ENCODE data around the gene CAMTA2. TPM values are rescaled to one million over a fixed set of nuclear protein-coding genes. Genes with fewer than 3 reads are reported as not detected.
A peak's percentile ranks its signal among the peaks of the same experiment; 100 is the strongest.

CAMTA2 gene
- polyA plus RNA-seq, 3 donors from 2014 or later: 2.5 to 22.9 (median 12.0) TPM

DNA sequence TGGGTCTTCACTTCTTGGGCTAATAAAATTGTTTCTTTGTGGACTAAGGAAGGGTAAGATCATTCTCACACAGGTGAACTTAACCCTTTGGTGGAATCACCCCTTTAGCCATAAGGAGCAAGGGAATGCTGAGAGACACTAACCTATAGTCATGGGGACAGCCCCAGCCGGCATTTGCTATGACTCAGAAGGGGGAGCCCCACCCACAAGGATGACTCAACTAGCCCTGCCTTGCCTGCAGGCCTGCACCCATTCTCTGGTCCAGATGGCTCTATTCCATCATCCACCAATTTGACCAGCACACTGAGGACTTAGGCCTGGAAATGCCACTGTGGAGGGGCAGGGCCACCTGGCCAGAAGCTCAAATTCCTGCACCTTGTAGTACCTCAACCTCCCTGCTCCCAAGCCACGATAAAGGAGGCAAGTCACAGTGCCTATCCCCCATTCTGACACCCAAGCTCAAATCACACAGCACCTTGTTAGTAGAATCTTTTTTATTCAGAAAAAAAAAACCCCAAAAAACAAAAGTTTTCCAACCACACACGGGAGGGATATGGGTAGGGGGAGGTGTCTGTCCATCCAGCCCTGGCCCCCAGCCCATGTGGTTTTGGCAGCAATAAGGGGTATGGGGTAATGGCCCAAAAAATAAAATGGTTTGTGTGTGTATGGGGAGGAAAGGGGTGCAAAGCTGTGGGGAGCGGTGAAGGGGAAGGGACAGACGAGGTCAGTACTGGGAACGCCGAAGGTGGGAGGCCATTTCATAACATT is 42.1 kb downstream of the CAMTA2 start:
- Mint-ChIP-seq H3K9me3 (peaks cover 0 to 2% (median 0%) of the 10 kb centered on the region in 6 donors), H3K36me3 (peaks cover 32 to 51% (median 39%) of the 10 kb centered on the region in 3 donors), H3K4me1 (peaks cover 65 to 73% of the 10 kb centered on the region in 2 donors), H3K27me3 (ENCODE audit: low read depth in 3 of 3) (peaks cover 20 to 59% (median 34%) of the 10 kb centered on the region in 3 donors), H3K4me3 (peak overlapping the region; percentile 96 to 100 (median 99)), H3K27ac (peak overlapping the region; percentile 95 to 97 (median 95))
- DNase-seq: peak; percentile 62 to 66 (median 64)

DNA sequence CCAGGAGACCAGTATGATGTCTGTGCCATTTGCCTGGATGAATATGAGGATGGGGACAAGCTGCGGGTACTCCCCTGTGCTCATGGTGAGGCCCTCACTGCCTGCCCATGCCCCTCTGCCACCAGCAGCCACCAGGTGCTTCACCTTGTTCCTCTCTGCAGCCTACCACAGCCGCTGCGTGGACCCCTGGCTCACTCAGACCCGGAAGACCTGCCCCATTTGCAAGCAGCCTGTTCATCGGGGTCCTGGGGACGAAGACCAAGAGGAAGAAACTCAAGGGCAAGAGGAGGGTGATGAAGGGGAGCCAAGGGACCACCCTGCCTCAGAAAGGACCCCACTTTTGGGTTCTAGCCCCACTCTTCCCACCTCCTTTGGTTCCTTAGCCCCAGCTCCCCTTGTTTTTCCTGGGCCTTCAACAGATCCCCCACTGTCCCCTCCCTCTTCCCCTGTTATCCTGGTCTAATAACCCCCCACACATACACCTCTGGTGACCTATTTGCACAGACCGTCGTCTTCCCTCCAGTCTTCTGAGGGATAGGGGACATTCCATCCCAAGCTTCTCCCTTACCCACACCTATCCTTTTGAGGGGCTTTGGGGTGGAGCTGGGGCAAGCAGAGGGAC is 42.8 kb downstream of the CAMTA2 start:
- peak overlapping the region; percentile 96 to 100 (median 99) for H3K4me3 Mint-ChIP-seq
- H3K27ac Mint-ChIP-seq: peak overlapping the region; percentile 95 to 97 (median 95)
- H3K36me3 Mint-ChIP-seq: peaks cover 32 to 55% (median 43%) of the 10 kb centered on the region in 3 donors
- no peak for DNase-seq
- H3K27me3 Mint-ChIP-seq (ENCODE audit: low read depth in 3 of 3): peaks cover 20 to 61% (median 36%) of the 10 kb centered on the region in 3 donors
- peaks cover 0 to 2% (median 0%) of the 10 kb centered on the region in 6 donors for H3K9me3 Mint-ChIP-seq
- H3K4me1 Mint-ChIP-seq: peaks cover 62 to 74% of the 10 kb centered on the region in 2 donors

DNA sequence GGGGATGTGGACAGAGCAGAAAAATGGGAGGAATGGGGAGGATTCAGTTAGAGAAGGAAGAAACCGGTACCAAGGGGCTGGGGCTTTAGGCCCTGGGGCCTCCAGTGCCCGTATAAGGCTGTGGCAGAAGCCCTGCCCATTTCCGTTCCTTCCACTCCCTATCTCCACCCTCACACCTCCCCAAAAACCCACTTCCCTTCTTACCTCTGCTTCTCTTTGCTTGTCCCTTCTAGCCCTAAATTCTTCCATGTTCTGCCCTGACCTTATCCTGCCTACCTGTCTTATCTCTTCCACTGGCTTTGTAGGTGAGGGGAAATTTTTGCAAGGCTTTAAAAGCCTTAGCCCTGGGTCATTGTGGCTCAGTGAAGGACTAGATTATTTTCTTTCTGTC is 43.3 kb downstream of the CAMTA2 start:
- Mint-ChIP-seq H3K27me3 (ENCODE audit: low read depth in 3 of 3) (peaks cover 20 to 60% (median 36%) of the 10 kb centered on the region in 3 donors), H3K36me3 (peaks cover 32 to 55% (median 43%) of the 10 kb centered on the region in 3 donors), H3K9me3 (peaks cover 0 to 2% (median 0%) of the 10 kb centered on the region in 6 donors), H3K4me3 (peak overlapping the region; percentile 96 to 100 (median 99)), H3K27ac (peak overlapping the region; percentile 95 to 97 (median 95)), H3K4me1 (peaks cover 65 to 76% of the 10 kb centered on the region in 2 donors)
- DNase-seq: peak; percentile 52 to 59 (median 57)

DNA sequence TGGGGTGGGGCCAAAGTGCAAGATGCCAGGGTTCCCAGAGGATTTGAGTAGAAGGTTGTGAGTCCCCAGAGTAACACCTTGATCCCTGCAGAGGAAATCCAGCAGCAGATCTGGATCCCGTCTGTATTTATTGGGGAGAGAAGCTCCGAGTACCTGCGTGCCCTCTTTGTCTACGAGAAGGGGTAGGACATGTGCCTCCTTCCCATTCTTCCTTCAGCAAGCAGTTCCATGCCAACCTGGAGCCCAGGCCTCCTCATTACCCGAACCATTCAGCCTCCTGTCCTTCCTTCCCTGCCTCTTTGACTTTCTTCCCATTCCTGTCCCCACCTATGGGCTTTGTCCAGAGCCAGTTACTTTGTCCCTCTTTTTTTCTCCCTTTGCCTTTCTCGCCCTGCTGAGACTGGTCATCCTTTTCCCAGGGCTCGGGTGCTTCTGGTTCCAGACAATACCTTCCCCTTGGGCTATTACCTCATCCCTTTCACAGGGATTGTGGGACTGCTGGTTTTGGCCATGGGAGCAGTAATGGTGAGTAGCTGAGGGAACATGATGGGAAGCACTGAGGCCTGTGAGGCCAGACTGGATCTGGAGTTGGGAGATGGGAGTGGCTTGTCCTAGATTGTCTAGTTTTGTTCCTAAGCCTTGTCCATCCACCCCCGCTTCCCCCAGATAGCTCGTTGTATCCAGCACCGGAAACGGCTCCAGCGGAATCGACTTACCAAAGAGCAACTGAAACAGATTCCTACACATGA is 44.5 kb downstream of the CAMTA2 start:
- Mint-ChIP-seq H3K36me3 (peaks cover 32 to 55% (median 43%) of the 10 kb centered on the region in 3 donors), H3K27me3 (ENCODE audit: low read depth in 3 of 3) (peaks cover 17 to 51% (median 34%) of the 10 kb centered on the region in 3 donors), H3K9me3 (no peaks in the 10 kb centered on the region), H3K4me3 (peak overlapping the region; percentile 55 to 100 (median 99)), H3K4me1 (peaks cover 77 to 85% of the 10 kb centered on the region in 2 donors), H3K27ac (peak overlapping the region; percentile 93 to 98 (median 95))
- no peak for DNase-seq

DNA sequence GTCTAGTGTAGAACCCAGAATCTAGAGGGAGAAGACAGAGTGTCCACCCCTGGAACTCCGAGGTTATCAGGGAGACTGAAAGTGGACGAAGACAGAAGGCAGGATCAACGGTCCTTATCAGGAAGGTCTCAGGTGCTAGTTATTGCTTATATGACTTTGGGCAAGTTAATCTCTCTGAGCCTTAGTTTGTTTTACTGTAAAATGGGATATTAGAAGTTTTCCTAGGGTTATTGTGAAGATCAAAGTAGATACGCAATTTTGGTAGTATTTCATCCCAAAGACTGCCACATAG is 46.2 kb downstream of the CAMTA2 start:
- H3K36me3 Mint-ChIP-seq: peaks cover 24 to 59% (median 35%) of the 10 kb centered on the region in 3 donors
- H3K4me3 Mint-ChIP-seq: peak overlapping the region; percentile 96 to 100 (median 99)
- no peak for DNase-seq
- H3K27me3 Mint-ChIP-seq (ENCODE audit: low read depth in 3 of 3): peaks cover 8 to 37% (median 20%) of the 10 kb centered on the region in 3 donors
- no peaks in the 10 kb centered on the region for H3K9me3 Mint-ChIP-seq
- H3K4me1 Mint-ChIP-seq: peaks cover 70 to 77% of the 10 kb centered on the region in 2 donors
- peak overlapping the region; percentile 93 to 98 (median 95) for H3K27ac Mint-ChIP-seq

DNA sequence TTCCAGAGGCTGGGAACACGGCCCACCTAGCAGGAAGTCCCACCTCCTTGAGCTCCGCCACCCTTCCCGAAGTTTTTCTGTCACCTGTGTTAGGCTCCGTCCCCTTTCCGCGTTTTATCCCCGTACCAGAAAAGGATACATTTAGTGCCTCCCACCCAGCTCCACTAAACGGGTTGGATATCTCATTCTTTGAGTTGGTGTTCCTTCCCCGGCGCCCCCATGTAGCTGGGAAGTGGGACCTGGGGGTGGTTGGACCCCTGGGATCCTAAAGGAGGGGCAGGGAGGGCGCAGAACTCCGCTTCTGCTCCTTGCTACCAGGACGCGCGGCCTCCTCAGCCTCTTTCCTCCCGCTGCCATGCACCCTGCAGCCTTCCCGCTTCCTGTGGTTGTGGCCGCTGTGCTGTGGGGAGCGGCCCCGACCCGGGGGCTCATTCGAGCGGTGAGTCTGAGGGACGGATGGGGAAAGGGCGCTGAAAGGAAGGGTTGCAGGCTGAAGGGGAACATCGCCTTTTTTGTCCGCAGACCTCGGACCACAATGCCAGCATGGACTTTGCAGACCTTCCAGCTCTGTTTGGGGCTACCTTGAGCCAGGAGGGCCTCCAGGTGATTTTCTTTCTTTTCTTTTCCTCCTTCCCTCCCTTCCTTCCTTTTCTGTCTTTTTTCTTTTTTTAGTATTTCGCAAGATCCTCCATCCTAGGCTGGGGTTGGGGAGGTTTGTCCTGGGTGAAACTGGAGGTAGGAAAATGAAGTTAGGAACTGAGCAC is 46.7 kb downstream of the CAMTA2 start:
- peak overlapping the region; percentile 96 to 100 (median 99) for H3K4me3 Mint-ChIP-seq
- peak; percentile 25 to 39 (median 37) for DNase-seq
- peaks cover 8 to 32% (median 19%) of the 10 kb centered on the region in 3 donors for H3K27me3 Mint-ChIP-seq (ENCODE audit: low read depth in 3 of 3)
- H3K4me1 Mint-ChIP-seq: peaks cover 72 to 77% of the 10 kb centered on the region in 2 donors
- peaks cover 22 to 59% (median 35%) of the 10 kb centered on the region in 3 donors for H3K36me3 Mint-ChIP-seq
- H3K27ac Mint-ChIP-seq: peak overlapping the region; percentile 93 to 98 (median 95)
- H3K9me3 Mint-ChIP-seq: no peaks in the 10 kb centered on the region

DNA sequence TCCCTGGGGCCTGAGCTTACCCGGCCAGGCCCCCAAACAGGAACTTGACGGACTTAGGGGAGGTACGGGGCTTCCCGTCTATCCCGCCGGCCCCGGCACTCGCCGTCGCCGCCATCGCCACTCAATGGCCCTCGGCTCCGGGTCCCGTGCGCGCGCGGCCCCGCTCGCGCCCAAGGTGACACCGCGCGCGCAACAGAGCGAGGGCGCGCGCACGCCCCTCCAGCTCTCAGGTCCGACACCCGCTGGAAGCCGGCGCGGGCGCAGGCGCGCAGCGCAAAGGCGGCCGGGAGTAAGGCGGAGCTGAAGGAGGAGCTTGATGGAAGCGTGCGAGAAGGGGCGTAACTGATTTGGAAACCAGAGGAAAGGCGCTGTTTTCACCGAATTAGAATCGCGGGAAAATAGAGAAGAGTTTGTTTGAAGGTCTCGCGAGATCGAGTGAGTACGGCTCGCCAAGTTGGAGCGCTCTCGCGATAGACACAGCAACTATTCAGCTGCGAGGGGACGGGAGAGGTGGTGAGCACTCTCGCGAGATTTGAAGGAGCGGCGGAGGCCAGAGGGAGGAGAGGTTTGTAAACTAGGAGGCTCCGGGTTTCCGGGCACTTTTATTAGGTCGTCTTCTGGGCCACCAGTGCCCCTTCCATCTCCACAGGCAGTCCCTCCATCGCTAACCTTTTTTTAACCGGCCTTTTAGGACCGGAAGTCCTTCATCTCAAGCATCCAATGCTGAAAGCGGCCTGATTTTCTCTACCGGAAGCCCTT is 47.5 kb downstream of the CAMTA2 start, which contains the start of the genes RNF167 and SLC25A11:
Gene RNF167 (plus strand): TSS at position 473 of the 759 bp plus-strand sequence. CDS start 642 bp downstream, outside the sequence.
Gene SLC25A11 (minus strand): TSS at position 251 of the 759 bp plus-strand sequence. CDS start 136 bp downstream, at position 115.
- peaks cover 15 to 51% (median 28%) of the 10 kb centered on the region in 3 donors for H3K36me3 Mint-ChIP-seq
- H3K27me3 Mint-ChIP-seq (ENCODE audit: low read depth in 3 of 3): peaks cover 5 to 24% (median 13%) of the 10 kb centered on the region in 3 donors
- H3K4me1 Mint-ChIP-seq: peaks cover 68 to 73% of the 10 kb centered on the region in 2 donors
- H3K27ac Mint-ChIP-seq: peak within 1 kb of the TSS; percentile 93 to 98 (median 95)
- peak; percentile 97 to 99 (median 99) for DNase-seq
- peak within 1 kb of the TSS; percentile 96 to 100 (median 99) for H3K4me3 Mint-ChIP-seq
- H3K9me3 Mint-ChIP-seq: no peaks in the 10 kb centered on the region

DNA sequence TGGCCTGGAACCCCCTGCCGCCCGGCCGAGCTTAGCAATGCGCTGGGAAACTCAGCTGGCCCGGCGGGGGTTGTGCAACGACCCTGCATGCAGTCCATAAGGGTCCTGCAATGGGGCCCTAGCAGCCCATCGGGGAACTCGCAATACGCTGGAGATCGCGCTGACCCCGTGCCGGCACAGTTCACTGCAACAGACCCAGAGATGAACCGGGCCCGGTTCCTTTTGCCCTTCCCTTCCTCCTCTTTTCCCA is 48.0 kb downstream of the CAMTA2 start:
- H3K4me1 Mint-ChIP-seq: peaks cover 67 to 70% of the 10 kb centered on the region in 2 donors
- peaks cover 13 to 47% (median 27%) of the 10 kb centered on the region in 3 donors for H3K36me3 Mint-ChIP-seq
- H3K27ac Mint-ChIP-seq: peak overlapping the region; percentile 79 to 95 (median 91)
- H3K4me3 Mint-ChIP-seq: peak overlapping the region; percentile 96 to 100 (median 99)
- H3K9me3 Mint-ChIP-seq: no peaks in the 10 kb centered on the region
- peaks cover 6 to 23% (median 13%) of the 10 kb centered on the region in 3 donors for H3K27me3 Mint-ChIP-seq (ENCODE audit: low read depth in 3 of 3)
- DNase-seq: no peak

DNA sequence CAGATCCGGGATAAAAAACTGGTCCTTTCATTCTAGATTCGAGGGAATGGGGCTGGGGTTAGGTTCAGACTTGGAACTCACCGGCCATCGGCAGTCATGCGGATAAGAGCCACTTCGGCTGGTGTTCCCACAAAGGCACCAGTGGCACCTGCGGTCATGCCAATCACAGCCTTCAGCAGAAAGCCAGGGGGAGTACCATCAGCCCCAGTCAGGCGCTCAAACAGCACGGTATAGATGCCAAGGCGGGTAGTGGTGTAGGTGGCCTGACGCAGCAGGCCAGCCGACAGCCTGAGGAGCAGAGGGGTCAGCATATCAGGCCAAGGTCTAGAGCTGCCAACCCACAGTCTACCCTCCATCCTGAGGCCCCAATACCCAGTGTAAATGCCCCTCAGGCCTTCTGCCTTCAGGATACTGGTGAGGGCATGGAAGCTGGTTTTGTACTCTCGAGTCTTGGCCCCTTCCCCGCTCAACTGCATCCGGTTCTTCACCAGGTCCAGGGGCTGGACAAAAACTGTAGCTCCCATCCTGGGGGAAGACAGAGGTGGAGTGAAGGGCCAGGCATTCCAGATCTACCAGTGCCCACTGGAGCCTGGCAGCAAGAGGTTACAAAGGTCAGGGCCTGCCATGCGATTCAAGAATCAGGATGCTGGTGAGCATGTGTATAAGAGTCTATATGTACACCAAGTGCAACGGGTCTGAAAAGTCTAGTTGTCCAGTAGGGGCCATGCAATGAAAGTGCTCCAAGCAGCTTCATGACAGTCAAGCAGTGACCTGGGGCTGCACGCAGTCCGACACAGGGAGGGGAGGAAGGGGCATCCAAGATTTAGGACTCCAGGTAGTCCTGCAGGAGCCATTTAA is 48.6 kb downstream of the CAMTA2 start:
- Mint-ChIP-seq H3K27ac (peak overlapping the region; percentile 79 to 95 (median 91)), H3K36me3 (peaks cover 8 to 42% (median 22%) of the 10 kb centered on the region in 3 donors), H3K4me3 (peak overlapping the region; percentile 96 to 100 (median 99)), H3K27me3 (ENCODE audit: low read depth in 3 of 3) (peaks cover 10 to 25% (median 13%) of the 10 kb centered on the region in 3 donors), H3K9me3 (no peaks in the 10 kb centered on the region), H3K4me1 (peaks cover 67 to 70% of the 10 kb centered on the region in 2 donors)
- DNase-seq: peak in 1 of 3 donors; percentile 8

DNA sequence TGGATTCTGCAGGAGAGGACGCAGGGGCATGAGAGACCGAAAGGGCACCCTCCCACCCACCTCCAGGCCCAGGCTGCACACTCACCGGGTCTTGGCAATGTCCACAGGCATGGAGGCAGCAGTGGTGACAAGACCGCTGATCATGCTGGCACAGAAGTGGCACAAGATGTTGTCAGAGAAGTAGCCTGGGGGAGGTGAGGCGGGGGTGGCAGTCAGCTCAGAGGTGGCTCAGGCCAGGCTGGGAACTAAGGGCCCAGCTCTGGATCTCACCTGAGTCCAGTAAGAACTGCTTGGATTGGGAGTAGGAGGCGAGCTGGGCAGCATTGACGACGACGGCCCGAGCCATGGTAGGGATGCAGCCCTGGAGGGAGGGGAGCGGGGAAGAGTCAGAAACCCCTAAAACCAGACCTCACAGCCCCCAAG is 49.4 kb downstream of the CAMTA2 start:
- peaks cover 67 to 70% of the 10 kb centered on the region in 2 donors for H3K4me1 Mint-ChIP-seq
- H3K36me3 Mint-ChIP-seq: peaks cover 6 to 40% (median 20%) of the 10 kb centered on the region in 3 donors
- peak overlapping the region; percentile 36 to 100 (median 99) for H3K4me3 Mint-ChIP-seq
- H3K27me3 Mint-ChIP-seq (ENCODE audit: low read depth in 3 of 3): peaks cover 13 to 27% (median 13%) of the 10 kb centered on the region in 3 donors
- peak overlapping the region in 2 of 6 donors; percentile 51 to 84 for H3K27ac Mint-ChIP-seq
- H3K9me3 Mint-ChIP-seq: no peaks in the 10 kb centered on the region
- no peak for DNase-seq

DNA sequence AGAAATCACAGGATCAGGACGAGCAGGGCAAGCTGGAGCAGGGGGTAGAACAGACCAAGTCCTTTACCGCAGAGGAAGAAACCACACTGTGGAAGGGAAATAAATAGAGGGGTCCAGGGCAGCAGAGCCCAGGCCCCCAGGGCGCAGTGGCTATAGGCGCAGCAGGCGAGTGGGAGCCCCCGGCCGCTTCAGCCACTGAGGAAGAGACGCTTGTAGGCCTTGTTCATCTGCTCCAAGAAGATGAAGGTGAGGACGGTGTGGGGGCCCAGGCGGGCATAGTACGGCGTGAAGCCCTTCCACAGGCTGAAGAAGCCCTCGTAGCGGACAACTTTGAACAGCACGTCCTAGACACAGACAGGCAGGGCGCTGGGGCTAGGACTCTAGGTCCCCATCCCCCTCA is 49.9 kb downstream of the CAMTA2 start:
- peak overlapping the region in 2 of 5 donors; percentile 14 to 44 for H3K4me3 Mint-ChIP-seq
- no peak for DNase-seq
- H3K9me3 Mint-ChIP-seq: no peaks in the 10 kb centered on the region
- H3K4me1 Mint-ChIP-seq: peaks cover 67% of the 10 kb centered on the region in 2 donors
- H3K27ac Mint-ChIP-seq: peak overlapping the region in 1 of 6 donors; percentile 26
- H3K27me3 Mint-ChIP-seq (ENCODE audit: low read depth in 3 of 3): peaks cover 13 to 25% (median 14%) of the 10 kb centered on the region in 3 donors
- H3K36me3 Mint-ChIP-seq: peaks cover 6 to 35% (median 17%) of the 10 kb centered on the region in 3 donors

All from immature natural killer cell (primary cell).